Fibroblast of skin of back (primary cell): ENCODE results near the gene PEMT.

Experiments
- DNase-seq: peaks from one replicate; pipeline ENCODE4 v3.0.0-alpha.2; 2013

The PEMT gene

GRCh38 chr17:17514361-17514992, 77.0 kb downstream of the PEMT start:
- DNase-seq, result no peak

GRCh38 chr17:17513626-17514025, 77.9 kb downstream of the PEMT start:
- no peak for DNase-seq

- DNase-seq, result no peak
Observed at GRCh38 chr17:17512866-17513265, 78.6 kb downstream of the PEMT start.

GRCh38 chr17:17511881-17512858, 79.3 kb downstream of the PEMT start:
- peak; percentile 85 for DNase-seq

GRCh38 chr17:17511293-17511741, 80.2 kb downstream of the PEMT start:
- DNase-seq, result no peak

GRCh38 chr17:17510456-17511292, 80.8 kb downstream of the PEMT start:
- no peak for DNase-seq

- no peak for DNase-seq
Observed at GRCh38 chr17:17509601-17510425, 81.7 kb downstream of the PEMT start.

- DNase-seq, result no peak
Observed at GRCh38 chr17:17508646-17509591, 82.6 kb downstream of the PEMT start.

GRCh38 chr17:17508019-17508535, 83.4 kb downstream of the PEMT start:
- no peak for DNase-seq

- DNase-seq, result no peak
Observed at GRCh38 chr17:17507465-17508011, 84.0 kb downstream of the PEMT start.

- DNase-seq, result no peak
Observed at GRCh38 chr17:17506893-17507464, 84.5 kb downstream of the PEMT start.

- no peak for DNase-seq
Observed at GRCh38 chr17:17506181-17506741, 85.2 kb downstream of the PEMT start.

GRCh38 chr17:17505610-17506171, 85.8 kb downstream of the PEMT start:
- DNase-seq, result no peak

- DNase-seq, result no peak
Observed at GRCh38 chr17:17505151-17505550, 86.4 kb downstream of the PEMT start.

GRCh38 chr17:17504341-17505140, 87.0 kb downstream of the PEMT start:
- DNase-seq, result no peak

- DNase-seq, result no peak
Observed at GRCh38 chr17:17503566-17504130, 87.9 kb downstream of the PEMT start.

- DNase-seq, result no peak
Observed at GRCh38 chr17:17502741-17503565, 88.6 kb downstream of the PEMT start.
